Activated CD4-positive, alpha-beta T cell treated with anti-CD3 and anti-CD28 coated beads, Interleukin-2, amount 10 ng/mL, durations not matched to agents 7 days and 5 days (primary cell): ENCODE measurements around the gene EIF4G3. TPM values are rescaled to one million over a fixed set of nuclear protein-coding genes. Genes with fewer than 3 reads are reported as not detected.
"Not testable (repeated sequence)": the region's sequence is repeated elsewhere in the genome, so short reads cannot be mapped to it uniquely, and the experiment has no call there.

Experiments used
- CTCF ChIA-PET: fragments of 350-600 bp; sonication (Branson Sonifier 250); formaldehyde crosslinking; loops from one replicate; lab custom pipeline; 2021; ENCODE audit warnings: antibody characterized with exemption; lab: Charles Lee
- POLR2A ChIA-PET: fragments of 350-600 bp; sonication (Branson Sonifier 250); formaldehyde crosslinking; loops from one replicate; lab custom pipeline; 2021; ENCODE audit warnings: antibody characterized with exemption; lab: Charles Lee
- DNase-seq: peaks from one replicate; pipeline ENCODE4 v3.0.0-alpha.2; 2020
- H3K27ac Mint-ChIP-seq: one replicate; pipeline ENCODE4 v1.8.0; 2021; ENCODE audit warnings: mild to moderate bottlenecking, moderate library complexity, mixed read lengths
- H3K27me3 Mint-ChIP-seq: one replicate; pipeline ENCODE4 v1.8.0; 2021; ENCODE audit warnings: mixed read lengths
- H3K36me3 Mint-ChIP-seq: one replicate; pipeline ENCODE4 v1.8.0; 2021; ENCODE audit warnings: low read depth, mixed read lengths
- H3K4me1 Mint-ChIP-seq: one replicate; pipeline ENCODE4 v1.8.0; 2021; ENCODE audit warnings: mixed read lengths
- H3K4me3 Mint-ChIP-seq: one replicate; pipeline ENCODE4 v1.8.0; 2021; ENCODE audit warnings: mild to moderate bottlenecking, moderate library complexity, mixed read lengths
- H3K9me3 Mint-ChIP-seq: one replicate; pipeline ENCODE4 v1.8.0; 2021; ENCODE audit warnings: mixed read lengths
- total RNA-seq, 2 experiments: library from RNA; stranded (reverse); gene quantifications; one replicate each; pipeline ENCODE4 v1.2.3, GENCODE V29; 2021

The EIF4G3 gene
- total RNA-seq, 2 experiments from 2014 or later, result 23.8 to 31.5 TPM

DNA sequence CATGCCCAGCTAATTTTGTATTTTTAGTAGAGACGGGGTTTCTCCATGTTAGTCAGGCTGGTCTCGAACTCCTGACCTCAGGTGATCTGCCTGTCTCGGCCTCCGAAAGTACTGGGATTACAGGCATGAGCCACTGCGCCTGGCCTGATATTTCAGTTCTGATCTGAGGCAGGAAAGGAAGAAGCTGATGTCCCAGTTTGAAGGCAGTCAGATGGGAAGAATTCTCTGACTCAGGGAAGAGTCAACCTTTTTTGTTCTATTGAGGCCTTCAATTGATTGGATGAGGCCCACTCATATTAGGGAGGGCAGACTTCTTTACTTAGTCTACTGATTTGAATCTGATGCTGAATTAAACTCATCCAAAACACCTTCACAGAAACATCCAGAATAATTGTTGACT is 24.5 kb upstream of the EIF4G3 start:
- CTCF ChIA-PET, H3K4me1 Mint-ChIP-seq, H3K9me3 Mint-ChIP-seq, DNase-seq, H3K27ac Mint-ChIP-seq, POLR2A ChIA-PET, H3K36me3 Mint-ChIP-seq, H3K4me3 Mint-ChIP-seq, H3K27me3 Mint-ChIP-seq: not testable (repeated sequence)

DNA sequence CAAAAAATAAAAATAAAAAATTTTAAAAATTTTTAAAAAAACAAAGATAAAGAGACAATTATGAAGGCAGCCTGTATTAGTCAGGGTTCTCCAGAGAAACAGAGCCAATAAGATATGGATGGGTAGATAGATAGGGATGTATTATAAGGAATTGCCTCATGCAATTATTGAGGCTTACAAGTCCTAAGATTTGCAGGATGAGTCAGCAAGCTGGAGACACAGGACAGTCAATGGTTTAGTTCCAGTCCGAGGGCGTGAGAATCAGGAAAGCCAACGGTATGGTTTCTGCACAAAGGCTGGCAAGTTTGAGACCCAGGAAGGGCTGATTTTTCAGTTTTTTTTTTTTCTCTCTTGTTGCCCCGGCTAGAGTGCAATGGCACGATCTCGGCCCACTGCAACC is 24.1 kb upstream of the EIF4G3 start:
- no peak for DNase-seq
- ChIA-PET POLR2A (no interaction called here), CTCF (no interaction called here)
- Mint-ChIP-seq H3K4me3 (no peak overlapping the region), H3K36me3 (no peaks in the 10 kb centered on the region), H3K27ac (no peak overlapping the region), H3K9me3 (no peaks in the 10 kb centered on the region), H3K27me3 (peaks cover 4% of the 10 kb centered on the region), H3K4me1 (no peaks in the 10 kb centered on the region)

DNA sequence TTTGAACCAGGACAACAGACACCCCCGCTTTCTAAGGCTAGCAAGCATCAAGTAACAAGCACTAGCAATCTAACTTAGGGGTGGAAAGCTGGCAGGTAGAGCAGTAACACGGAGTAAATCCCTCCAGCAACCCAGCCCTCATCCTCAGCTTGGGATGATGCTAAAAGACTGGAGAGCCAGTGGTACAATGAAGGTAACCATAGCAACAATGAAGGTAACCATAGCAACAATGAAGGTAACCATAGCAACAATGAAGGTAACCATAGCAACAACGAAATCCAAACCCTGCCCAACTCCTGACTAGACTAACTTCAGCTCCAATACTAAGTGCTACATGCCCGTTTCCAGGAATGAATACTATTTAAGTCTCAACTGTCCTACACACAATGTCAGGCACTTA is 22.2 kb upstream of the EIF4G3 start:
- H3K36me3 Mint-ChIP-seq, result no peaks in the 10 kb centered on the region
- no peak for DNase-seq
- H3K4me1 Mint-ChIP-seq, result no peaks in the 10 kb centered on the region
- CTCF ChIA-PET, result no interaction called here
- H3K9me3 Mint-ChIP-seq, result no peaks in the 10 kb centered on the region
- H3K27me3 Mint-ChIP-seq, result peaks cover 6% of the 10 kb centered on the region
- no peak overlapping the region for H3K4me3 Mint-ChIP-seq
- no peak overlapping the region for H3K27ac Mint-ChIP-seq
- POLR2A ChIA-PET, result no interaction called here

DNA sequence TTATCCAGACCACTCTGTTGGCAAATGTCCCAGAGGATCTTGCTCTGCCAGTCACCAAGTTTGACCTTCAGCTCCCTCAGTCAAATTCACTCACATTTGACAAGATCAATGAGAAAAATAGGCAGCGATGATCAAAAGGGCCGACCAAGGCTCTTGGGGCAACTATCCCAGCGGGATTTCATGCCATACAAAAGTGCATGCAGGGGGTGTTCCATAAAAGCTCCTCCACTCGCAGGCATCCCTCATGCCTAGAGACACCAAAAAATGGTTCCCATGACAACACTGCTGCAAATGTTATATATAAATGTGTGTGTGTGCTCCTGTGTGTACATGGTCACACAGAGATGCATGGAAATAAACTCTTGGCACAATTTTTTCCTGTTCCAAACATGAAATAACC is 16.2 kb upstream of the EIF4G3 start:
- H3K36me3 Mint-ChIP-seq, result no peaks in the 10 kb centered on the region
- no peaks in the 10 kb centered on the region for H3K9me3 Mint-ChIP-seq
- H3K4me3 Mint-ChIP-seq, result no peak overlapping the region
- no peak for DNase-seq
- ChIA-PET POLR2A (no interaction called here), CTCF (interaction anchor here (0.5 to 1.6 kb wide), 2 partner anchors 56 to 496 kb away, joined by 4 to 5 read pairs; no protein-coding TSS in a partner anchor)
- peaks cover 23% of the 10 kb centered on the region for H3K27me3 Mint-ChIP-seq
- H3K4me1 Mint-ChIP-seq, result peaks cover 8% of the 10 kb centered on the region
- H3K27ac Mint-ChIP-seq, result no peak overlapping the region

DNA sequence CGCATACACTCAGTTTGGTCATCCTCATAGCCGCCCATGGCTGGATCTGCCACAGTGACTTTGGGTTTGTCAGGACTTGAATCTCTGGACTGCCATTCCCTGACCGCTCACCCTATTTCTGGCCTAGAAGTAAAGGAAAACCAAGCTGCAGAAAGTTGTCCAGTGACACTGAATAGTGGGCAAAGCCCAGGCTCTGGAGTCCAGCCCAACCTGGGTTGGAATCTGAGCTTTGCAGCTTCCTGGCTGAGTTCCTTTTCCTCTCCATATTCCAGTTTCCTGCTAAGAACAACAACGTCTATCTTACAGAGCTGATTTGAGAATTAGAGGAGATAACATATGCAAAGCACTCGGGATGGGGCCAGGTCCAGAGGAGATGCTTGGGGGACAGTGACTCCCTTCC is 15.6 kb upstream of the EIF4G3 start:
- no peak overlapping the region for H3K4me3 Mint-ChIP-seq
- DNase-seq, result no peak
- ChIA-PET POLR2A (no interaction called here), CTCF (interaction anchor here (0.5 to 1.6 kb wide), 2 partner anchors 56 to 496 kb away, joined by 4 to 5 read pairs; no protein-coding TSS in a partner anchor)
- H3K36me3 Mint-ChIP-seq, result no peaks in the 10 kb centered on the region
- peaks cover 8% of the 10 kb centered on the region for H3K4me1 Mint-ChIP-seq
- H3K9me3 Mint-ChIP-seq, result no peaks in the 10 kb centered on the region
- H3K27me3 Mint-ChIP-seq, result peaks cover 23% of the 10 kb centered on the region
- no peak overlapping the region for H3K27ac Mint-ChIP-seq

DNA sequence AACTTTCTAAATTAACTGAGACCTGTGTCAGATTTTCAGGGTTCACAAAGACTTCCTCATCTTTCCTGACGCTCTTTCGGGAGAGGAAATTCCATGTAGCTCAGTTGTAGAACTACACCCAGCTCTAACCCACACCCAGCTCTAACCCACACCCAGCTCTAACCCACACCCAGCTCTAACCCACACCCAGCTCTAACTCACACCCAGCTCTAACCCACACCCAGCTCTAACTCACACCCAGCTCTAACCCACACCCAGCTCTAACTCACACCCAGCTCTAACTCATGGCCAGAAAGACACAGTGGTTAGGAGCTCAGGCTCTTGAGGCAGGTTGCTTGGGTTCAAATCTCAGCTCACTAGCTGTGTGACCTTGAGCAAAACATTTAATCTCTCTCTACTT is 14.1 kb upstream of the EIF4G3 start:
- POLR2A ChIA-PET, result interaction anchor here (0.6 kb wide), 1 partner anchor 246 kb away, joined by 3 read pairs; no protein-coding TSS in a partner anchor
- not testable (repeated sequence) for H3K4me1 Mint-ChIP-seq, DNase-seq, H3K36me3 Mint-ChIP-seq, H3K27ac Mint-ChIP-seq, H3K4me3 Mint-ChIP-seq, H3K9me3 Mint-ChIP-seq
- H3K27me3 Mint-ChIP-seq, result peaks cover 19% of the 10 kb centered on the region
- CTCF ChIA-PET, result interaction anchor here (0.6 to 0.8 kb wide), 2 partner anchors 23 to 122 kb away, joined by 3 to 5 read pairs; no protein-coding TSS in a partner anchor

DNA sequence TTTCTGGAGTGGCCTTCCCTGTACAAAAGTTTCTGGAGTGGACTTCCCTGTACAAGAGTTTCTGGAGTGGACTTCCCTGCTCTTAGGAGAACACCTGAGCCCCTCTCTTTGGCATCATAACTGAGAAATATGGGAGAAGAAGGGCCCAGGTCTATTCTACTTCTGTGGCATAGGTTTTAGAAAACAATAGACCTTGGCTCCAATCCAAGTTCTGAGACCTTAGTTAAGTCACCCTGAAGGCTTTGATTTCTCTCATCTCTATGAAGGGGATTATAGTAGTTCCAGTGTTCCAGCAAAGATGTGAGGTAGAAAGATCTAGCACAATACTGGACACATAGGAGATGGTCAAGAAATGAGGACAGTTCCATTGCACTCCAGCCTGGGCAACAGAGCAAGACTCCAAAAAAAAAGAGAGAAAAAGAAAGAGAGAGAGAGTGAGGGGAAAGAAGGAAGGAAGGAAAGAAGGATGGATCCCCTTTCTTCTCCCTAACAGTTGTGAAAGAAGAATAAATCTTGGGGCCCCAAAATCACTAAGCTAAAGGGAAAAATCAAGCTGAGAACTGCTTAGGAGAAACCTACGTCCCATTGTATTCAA is 13.3 kb upstream of the EIF4G3 start:
- no peak for DNase-seq
- CTCF ChIA-PET, result interaction anchor here (0.6 to 1.3 kb wide), 3 partner anchors 11 to 23 kb away, joined by 3 to 5 read pairs (median 3); no protein-coding TSS in a partner anchor

DNA sequence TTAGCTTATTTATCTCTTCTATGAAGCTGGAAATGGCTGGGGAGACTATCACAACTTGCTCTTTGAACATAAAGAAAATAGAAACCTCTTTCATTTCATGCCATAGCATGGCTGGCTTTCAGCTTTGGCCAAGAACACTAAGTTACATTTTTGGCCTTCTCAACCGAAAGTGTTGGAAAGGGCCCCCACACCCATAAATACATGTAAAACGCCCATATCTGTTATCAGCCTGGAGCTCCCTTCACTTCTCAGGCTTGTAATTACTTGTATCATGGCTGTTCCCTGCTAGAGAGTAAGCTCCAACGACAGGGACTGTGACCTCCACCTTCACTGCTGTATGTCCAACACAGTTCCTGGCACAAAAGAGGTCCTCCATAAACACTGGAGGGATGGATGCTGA is 12.7 kb upstream of the EIF4G3 start:
- POLR2A ChIA-PET, result no interaction called here
- H3K4me1 Mint-ChIP-seq, result peaks cover 8% of the 10 kb centered on the region
- H3K4me3 Mint-ChIP-seq, result no peak overlapping the region
- peaks cover 18% of the 10 kb centered on the region for H3K27me3 Mint-ChIP-seq
- no peaks in the 10 kb centered on the region for H3K36me3 Mint-ChIP-seq
- no peak for DNase-seq
- CTCF ChIA-PET, result interaction anchor here (0.7 to 1.3 kb wide), 2 partner anchors 11 to 12 kb away, joined by 3 read pairs; no protein-coding TSS in a partner anchor
- H3K27ac Mint-ChIP-seq, result no peak overlapping the region
- no peaks in the 10 kb centered on the region for H3K9me3 Mint-ChIP-seq

More for the DNA sequence above, 13.3 kb upstream of the EIF4G3 start:
- H3K36me3 Mint-ChIP-seq, result no peaks in the 10 kb centered on the region
- no peaks in the 10 kb centered on the region for H3K9me3 Mint-ChIP-seq
- POLR2A ChIA-PET, result no interaction called here
- H3K4me3 Mint-ChIP-seq, result no peak overlapping the region
- peaks cover 8% of the 10 kb centered on the region for H3K4me1 Mint-ChIP-seq
- H3K27me3 Mint-ChIP-seq, result peaks cover 18% of the 10 kb centered on the region
- no peak overlapping the region for H3K27ac Mint-ChIP-seq

DNA sequence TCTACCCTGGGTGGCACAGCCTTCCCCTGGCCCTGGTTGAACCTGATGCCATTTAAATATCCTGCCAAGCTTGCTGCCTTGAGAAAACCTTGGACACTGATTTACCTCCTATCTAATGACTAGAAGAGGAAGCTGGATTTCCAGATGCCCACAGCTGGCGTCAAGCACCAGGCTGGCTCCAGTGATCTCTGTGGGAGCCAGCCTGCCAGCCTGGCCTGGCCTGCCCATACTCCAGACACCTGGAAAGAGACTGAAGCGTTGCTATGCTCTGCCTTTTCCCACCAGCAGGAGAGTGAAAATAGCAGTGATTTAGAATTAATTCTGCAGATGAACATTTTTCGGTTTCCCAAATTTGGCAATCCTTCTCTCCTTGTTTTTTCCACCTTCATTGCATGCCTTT is 11.5 kb upstream of the EIF4G3 start:
- Mint-ChIP-seq H3K9me3 (no peaks in the 10 kb centered on the region), H3K36me3 (no peaks in the 10 kb centered on the region), H3K4me1 (peaks cover 8% of the 10 kb centered on the region), H3K27me3 (peaks cover 14% of the 10 kb centered on the region), H3K27ac (no peak overlapping the region), H3K4me3 (no peak overlapping the region)
- ChIA-PET POLR2A (no interaction called here), CTCF (interaction anchor here (0.6 kb wide), 1 partner anchor 37 kb away, joined by 4 read pairs; no protein-coding TSS in a partner anchor)
- DNase-seq, result no peak

DNA sequence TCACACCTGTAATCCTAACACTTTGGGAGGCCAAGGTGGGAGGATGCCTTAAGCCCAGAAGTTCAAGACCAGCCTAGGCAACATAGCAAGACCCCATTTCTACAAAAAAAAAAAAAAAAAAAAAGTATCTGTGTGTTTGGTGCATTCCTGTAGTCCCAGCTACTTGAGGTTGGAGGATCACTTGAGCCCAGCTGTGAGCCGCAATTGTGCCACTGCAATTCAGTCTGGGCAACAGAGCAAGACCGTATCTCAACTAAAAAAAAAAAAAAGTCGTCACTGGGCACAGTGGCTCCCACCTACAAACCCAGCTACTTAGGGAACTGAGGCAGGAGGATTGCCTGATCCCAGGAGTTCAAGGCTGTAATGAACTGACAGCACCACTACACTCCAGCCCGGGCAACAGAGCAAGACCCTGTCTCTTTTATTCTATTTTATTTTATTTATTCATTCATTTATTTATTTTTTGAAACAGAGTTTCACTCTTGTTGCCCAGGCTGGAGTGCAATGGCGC is 8.6 kb upstream of the EIF4G3 start:
- CTCF ChIA-PET, result interaction anchor here (0.6 to 3.3 kb wide), 3 partner anchors 10 to 299 kb away, joined by 3 to 22 read pairs (median 4); no protein-coding TSS in a partner anchor
- Mint-ChIP-seq H3K4me3 (no peak overlapping the region), H3K27me3 (peaks cover 11% of the 10 kb centered on the region), H3K4me1 (peaks cover 4% of the 10 kb centered on the region), H3K9me3 (no peaks in the 10 kb centered on the region), H3K27ac (no peak overlapping the region), H3K36me3 (no peaks in the 10 kb centered on the region)
- no peak for DNase-seq
- POLR2A ChIA-PET, result no interaction called here

DNA sequence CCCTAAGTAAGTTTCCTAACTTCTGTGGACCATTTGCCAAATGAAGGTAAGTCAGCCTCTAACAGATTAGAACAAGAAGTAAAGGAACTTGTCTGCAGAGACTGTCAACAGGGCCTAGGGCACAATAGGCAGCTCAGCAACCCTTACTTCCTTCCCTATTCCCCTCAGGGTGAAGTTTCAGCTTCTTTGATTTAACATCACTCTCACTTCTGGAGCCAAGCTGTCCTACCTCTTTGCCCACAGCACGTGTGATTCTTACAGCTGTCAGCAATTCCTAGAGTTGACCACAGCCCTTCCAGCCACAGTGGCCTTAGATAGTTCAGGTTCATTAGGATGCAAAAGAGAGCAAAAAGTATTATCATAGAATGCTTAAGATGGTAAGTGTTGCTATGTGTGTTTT is 7.6 kb upstream of the EIF4G3 start:
- Mint-ChIP-seq H3K4me3 (no peak overlapping the region), H3K27ac (no peak overlapping the region), H3K27me3 (peaks cover 11% of the 10 kb centered on the region), H3K36me3 (no peaks in the 10 kb centered on the region), H3K9me3 (no peaks in the 10 kb centered on the region), H3K4me1 (no peaks in the 10 kb centered on the region)
- POLR2A ChIA-PET, result no interaction called here
- CTCF ChIA-PET, result interaction anchor here (1.2 to 3.3 kb wide), 4 partner anchors 11 to 488 kb away, joined by 3 to 22 read pairs (median 5); no protein-coding TSS in a partner anchor
- no peak for DNase-seq

DNA sequence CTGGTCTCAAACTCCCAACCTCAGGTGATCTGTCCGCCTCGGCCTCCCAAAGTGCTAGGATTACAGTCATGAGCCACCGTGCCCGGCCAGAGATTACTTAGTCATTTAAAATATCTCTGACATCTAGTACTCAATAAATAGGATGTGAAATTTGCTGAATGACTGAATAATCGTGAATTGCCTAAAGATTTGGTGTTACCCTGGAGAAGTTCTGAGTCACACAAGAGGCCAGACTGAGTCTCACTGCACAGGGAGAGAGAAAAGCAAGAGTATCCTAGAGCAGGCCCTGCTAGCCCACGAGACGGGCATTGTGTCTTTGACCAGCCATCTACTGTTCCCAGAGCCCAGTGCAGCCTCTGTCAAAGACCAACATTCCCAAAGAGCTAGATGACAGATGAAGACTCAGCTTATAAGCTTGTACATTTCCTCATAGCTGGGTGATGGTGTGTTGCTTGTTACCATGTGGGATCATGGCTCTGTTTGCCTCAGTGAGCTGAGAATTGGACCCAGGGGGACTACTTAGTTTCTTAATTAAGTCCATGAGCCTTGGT is 5.6 kb upstream of the EIF4G3 start:
- H3K4me3 Mint-ChIP-seq, result no peak overlapping the region
- CTCF ChIA-PET, result no interaction called here
- DNase-seq, result no peak
- POLR2A ChIA-PET, result no interaction called here
- H3K36me3 Mint-ChIP-seq, result no peaks in the 10 kb centered on the region
- H3K27ac Mint-ChIP-seq, result no peak overlapping the region
- no peaks in the 10 kb centered on the region for H3K9me3 Mint-ChIP-seq
- peaks cover 12% of the 10 kb centered on the region for H3K27me3 Mint-ChIP-seq
- H3K4me1 Mint-ChIP-seq, result peaks cover 3% of the 10 kb centered on the region

DNA sequence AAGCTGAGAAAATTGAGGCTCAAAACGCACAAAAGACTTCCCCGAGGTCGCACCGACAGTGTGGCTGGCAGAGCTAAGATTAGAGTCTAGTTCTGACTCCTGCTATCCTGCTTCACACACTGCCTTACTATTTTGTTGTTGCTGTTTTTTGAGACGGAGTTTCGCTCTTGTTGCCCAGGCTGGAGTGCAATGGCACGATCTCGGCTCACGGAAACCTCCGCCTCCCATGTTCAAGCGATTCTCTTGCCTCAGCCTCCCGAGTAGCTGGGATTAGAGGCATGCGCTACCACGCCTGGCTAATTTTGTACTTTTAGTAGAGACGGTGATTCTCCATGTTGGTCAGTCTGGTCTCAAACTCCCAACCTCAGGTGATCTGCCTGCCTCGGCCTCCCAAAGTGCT is 1.6 kb upstream of the EIF4G3 start:
- H3K4me3 Mint-ChIP-seq, H3K27ac Mint-ChIP-seq, POLR2A ChIA-PET, DNase-seq, H3K36me3 Mint-ChIP-seq, H3K9me3 Mint-ChIP-seq: not testable (repeated sequence)
- peaks cover 23% of the 10 kb centered on the region for H3K4me1 Mint-ChIP-seq
- CTCF ChIA-PET, result interaction anchor here (0.6 to 0.9 kb wide), 3 partner anchors 11 to 848 kb away, joined by 3 read pairs; no protein-coding TSS in a partner anchor
- H3K27me3 Mint-ChIP-seq, result peaks cover 12% of the 10 kb centered on the region
